Upper lobe of left lung (tissue), 6 donors: ENCODE data around the gene NKAIN4. TPM values are rescaled to one million over a fixed set of nuclear protein-coding genes. Genes with fewer than 3 reads are reported as not detected.
"Not testable (repeated sequence)": the region's sequence is repeated elsewhere in the genome, so short reads cannot be mapped to it uniquely, and the experiment has no call there.

Experiments
- ATAC-seq, 2 donors: fragments of 200-7000 bp; cut with Tn5 transposase; one replicate each; pipeline ENCODE4 v1.9.1; 2022; ENCODE audit warnings: mild to moderate bottlenecking in 2 of 2, moderate library complexity in 2 of 2; ENCODE audit not compliant: low FRiP score in 2 of 2
- DNase-seq, 2 donors: peaks; one replicate each; pipeline ENCODE4 v3.0.0-alpha.2; 2019 to 2020
- H3K27ac ChIP-seq, 4 donors: fragments of 200-600 bp; sonication (generic); one replicate each; pipeline ENCODE4 v1.5.1; 2016 to 2019
- H3K27me3 ChIP-seq, 4 donors: fragments of 200-600 bp; sonication (generic); one replicate each; pipeline ENCODE4 v1.5.1; 2017 to 2019
- H3K36me3 ChIP-seq, 4 donors: fragments of 200-600 bp; sonication (generic); one replicate each; pipeline ENCODE4 v1.5.1; 2016 to 2019
- H3K4me1 ChIP-seq, 4 donors: fragments of 200-600 bp; sonication (generic); one replicate each; pipeline ENCODE4 v1.5.1; 2018 to 2019
- H3K4me3 ChIP-seq, 4 donors: fragments of 200-600 bp; sonication (generic); one replicate each; pipeline ENCODE4 v1.5.1; 2017 to 2019; ENCODE audit warnings: mild to moderate bottlenecking in 2 of 4, moderate library complexity in 1 of 4
- H3K9me3 ChIP-seq, 4 donors: fragments of 200-600 bp; sonication (generic); one replicate each; pipeline ENCODE4 v1.5.1; 2018 to 2019
- CTCF ChIP-seq, 6 experiments: fragments of 450-650 bp in 4 of 6; fragments of 200-600 bp in 2 of 6; sonication (generic) in 2 of 6; IDR thresholded peaks; one replicate each; pipeline ENCODE4 v1.5.1; 2016 to 2019; ENCODE audit warnings: antibody characterized with exemption in 6 of 6
- EP300 ChIP-seq, 4 donors: sonication (generic); formaldehyde crosslinking; IDR thresholded peaks; one replicate each; pipeline ENCODE4 v1.5.1; 2017; ENCODE audit warnings: antibody characterized with exemption in 4 of 4, control low read depth in 2 of 4
- POLR2A ChIP-seq, 4 donors: fragments of 450-650 bp; IDR thresholded peaks; one replicate each; pipeline ENCODE4 v1.5.1; 2016 to 2017; ENCODE audit warnings: antibody characterized with exemption in 4 of 4, mild to moderate bottlenecking in 2 of 4
- POLR2AphosphoS5 ChIP-seq, 2 donors: sonication (generic); formaldehyde crosslinking; IDR thresholded peaks; one replicate each; pipeline ENCODE4 v1.5.1; 2017; ENCODE audit warnings: antibody characterized with exemption in 2 of 2
- WGBS, 2 donors: methylation state at CpG; one replicate each; pipeline ENCODE4 v1.1.5; 2017 to 2018; 5-methylcytosine and 5-hydroxymethylcytosine counted together
- total RNA-seq, 6 donors: library from RNA; depleted of rRNA in 4 of 6; stranded (reverse); fragments of >200 nt in 4 of 6; gene quantifications; one replicate each; pipeline versions ENCODE4 v1.1.0 to v1.2.1, GENCODE V29; 2016 to 2021
- donor health status: DM: no; HTN: no; CAD: no; lungs with moderate emphysema.
- donor health status: DM: no; HTN: yes; CAD: no; lungs with severe emphysema.

The NKAIN4 gene
- total RNA-seq, 6 donors from 2014 or later, result 0.17 TPM; not detected in 5

GRCh38 chr20:63224412-63225081, 29.7 kb downstream of the NKAIN4 start:
- Histone ChIP-seq H3K4me1 (peaks cover 0 to 5% (median 0%) of the 10 kb centered on the region in 4 donors), H3K27ac (no peak overlapping the region), H3K27me3 (peaks cover 0 to 7% (median 0%) of the 10 kb centered on the region in 4 donors), H3K36me3 (no peaks in the 10 kb centered on the region), H3K9me3 (no peaks in the 10 kb centered on the region), H3K4me3 (no peak overlapping the region)
- ATAC-seq (peak in 1 of 2 donors; percentile 34), DNase-seq (peak; percentile 45 to 85)
- 44 to 83% methylated on average over 1 to 15 of the region's 16 CpGs for WGBS, 2 donors
- TF ChIP-seq EP300 (IDR thresholded peaks at IDR 0.05) (no peak), CTCF (IDR thresholded peaks at IDR 0.05) (no peak), POLR2A (IDR thresholded peaks at IDR 0.05) (no peak), POLR2AphosphoS5 (IDR thresholded peaks at IDR 0.05) (no peak)

DNA sequence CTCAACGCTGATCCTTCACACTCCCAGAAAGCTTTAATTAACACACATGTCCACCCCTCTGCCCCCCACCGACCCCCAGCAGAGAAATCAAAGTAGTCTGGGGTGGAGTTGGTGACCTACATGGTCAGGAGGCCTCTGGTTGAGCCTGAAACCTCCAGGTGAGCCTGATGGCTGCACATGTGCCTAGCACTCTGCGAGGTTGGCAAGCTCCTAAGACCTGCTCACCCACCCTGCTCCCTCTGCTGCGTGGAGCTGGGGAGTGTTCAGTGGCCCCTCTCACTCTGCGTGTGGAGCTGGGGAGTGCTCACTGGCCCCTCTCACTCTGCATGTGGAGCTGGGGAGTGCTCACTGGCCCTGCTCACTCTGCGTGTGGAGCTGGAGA, 30.4 kb downstream of the NKAIN4 start:
- H3K36me3 ChIP-seq, result no peaks in the 10 kb centered on the region
- no peak overlapping the region for H3K4me3 ChIP-seq
- H3K4me1 ChIP-seq, result peaks cover 0 to 5% (median 0%) of the 10 kb centered on the region in 4 donors
- no peak for TF ChIP-seq EP300 (IDR thresholded peaks at IDR 0.05)
- no peak for TF ChIP-seq POLR2AphosphoS5 (IDR thresholded peaks at IDR 0.05)
- TF ChIP-seq CTCF (IDR thresholded peaks at IDR 0.05), result no peak
- no peak for TF ChIP-seq POLR2A (IDR thresholded peaks at IDR 0.05)
- no peak for DNase-seq
- H3K27me3 ChIP-seq, result peaks cover 0 to 2% (median 0%) of the 10 kb centered on the region in 4 donors
- WGBS, 2 donors, result 74 to 77% methylated on average over 6 of the region's 6 CpGs
- no peak overlapping the region for H3K27ac ChIP-seq
- ATAC-seq, result no peak
- H3K9me3 ChIP-seq, result no peaks in the 10 kb centered on the region

- ATAC-seq, result peak in 1 of 2 donors; percentile 36
These were observed 31.0 kb downstream of the NKAIN4 start for GRCh38 chr20:63223121-63223825.

GRCh38 chr20:63222541-63222940, 31.7 kb downstream of the NKAIN4 start:
- no peak for ATAC-seq
- no peak overlapping the region for H3K4me3 ChIP-seq
- H3K27ac ChIP-seq, result no peak overlapping the region
- no peaks in the 10 kb centered on the region for H3K36me3 ChIP-seq
- no peak for TF ChIP-seq POLR2AphosphoS5 (IDR thresholded peaks at IDR 0.05)
- no peak for TF ChIP-seq POLR2A (IDR thresholded peaks at IDR 0.05)
- TF ChIP-seq EP300 (IDR thresholded peaks at IDR 0.05), result no peak
- TF ChIP-seq CTCF (IDR thresholded peaks at IDR 0.05), result no peak
- H3K4me1 ChIP-seq, result peaks cover 0 to 5% (median 0%) of the 10 kb centered on the region in 4 donors
- no peaks in the 10 kb centered on the region for H3K9me3 ChIP-seq
- H3K27me3 ChIP-seq, result no peaks in the 10 kb centered on the region
- DNase-seq, result no peak
- WGBS, 2 donors, result 66 to 79% methylated on average over 4 to 7 of the region's 7 CpGs

More at GRCh38 chr20:63223121-63223825, 31.0 kb downstream of the NKAIN4 start:
- Histone ChIP-seq H3K4me3 (no peak overlapping the region), H3K27me3 (no peaks in the 10 kb centered on the region), H3K9me3 (no peaks in the 10 kb centered on the region), H3K36me3 (no peaks in the 10 kb centered on the region), H3K27ac (no peak overlapping the region), H3K4me1 (peaks cover 0 to 5% (median 0%) of the 10 kb centered on the region in 4 donors)
- WGBS, 2 donors, result 52 to 61% methylated on average over 6 to 12 of the region's 12 CpGs
- DNase-seq, result no peak
- no peak for TF ChIP-seq EP300 (IDR thresholded peaks at IDR 0.05)
- TF ChIP-seq POLR2AphosphoS5 (IDR thresholded peaks at IDR 0.05), result no peak
- TF ChIP-seq CTCF (IDR thresholded peaks at IDR 0.05), result peak; percentile 46 to 71 (median 58)
- no peak for TF ChIP-seq POLR2A (IDR thresholded peaks at IDR 0.05)

DNA sequence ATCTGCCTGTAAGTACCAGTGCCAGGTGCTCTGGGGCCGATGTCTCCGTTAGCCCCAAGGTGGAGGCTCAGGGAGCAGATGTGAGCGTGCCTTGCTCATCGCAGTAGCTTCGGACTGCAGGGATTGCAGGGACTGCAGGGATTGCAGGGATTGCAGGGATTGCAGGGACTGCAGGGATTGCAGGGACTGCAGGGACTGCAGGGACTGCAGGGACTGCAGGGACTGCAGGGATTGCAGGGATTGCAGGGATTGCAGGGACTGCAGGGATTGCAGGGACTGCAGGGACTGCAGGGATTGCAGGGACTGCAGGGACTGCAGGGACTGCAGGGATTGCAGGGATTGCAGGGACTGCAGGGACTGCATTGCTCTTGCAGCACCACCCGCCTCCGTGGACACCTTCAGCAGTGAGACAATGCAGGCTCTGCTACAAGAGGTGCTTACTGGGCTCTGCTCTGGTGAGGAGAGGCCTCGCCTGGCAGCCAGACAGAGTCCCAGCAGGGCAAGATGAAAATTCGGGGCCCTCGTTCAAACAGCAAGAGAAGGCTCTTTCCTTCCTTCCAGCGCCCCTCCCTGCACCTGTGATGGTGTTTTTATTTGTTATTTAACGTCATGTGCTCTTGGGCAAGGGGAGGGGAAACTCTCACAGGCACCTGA, 32.7 kb downstream of the NKAIN4 start:
- H3K4me3 ChIP-seq, ATAC-seq, DNase-seq, H3K36me3 ChIP-seq, H3K27ac ChIP-seq, H3K9me3 ChIP-seq, H3K27me3 ChIP-seq: not testable (repeated sequence)
- 46 to 72% methylated on average over 7 to 12 of the region's 12 CpGs for WGBS, 2 donors
- peaks cover 0 to 11% (median 4%) of the 10 kb centered on the region in 4 donors for H3K4me1 ChIP-seq
